GM18867 (cell line): ENCODE data around the gene IFI30.
A peak's percentile ranks its signal among the peaks of the same experiment; 100 is the strongest.

Experiments
- ATAC-seq: cut with Tn5 transposase; IDR thresholded peaks from one replicate; pipeline ENCODE4 v1.9.1; 2021; ENCODE audit warnings: mild to moderate bottlenecking, moderate library complexity; ENCODE audit not compliant: unreplicated experiment

IFI30 gene

DNA sequence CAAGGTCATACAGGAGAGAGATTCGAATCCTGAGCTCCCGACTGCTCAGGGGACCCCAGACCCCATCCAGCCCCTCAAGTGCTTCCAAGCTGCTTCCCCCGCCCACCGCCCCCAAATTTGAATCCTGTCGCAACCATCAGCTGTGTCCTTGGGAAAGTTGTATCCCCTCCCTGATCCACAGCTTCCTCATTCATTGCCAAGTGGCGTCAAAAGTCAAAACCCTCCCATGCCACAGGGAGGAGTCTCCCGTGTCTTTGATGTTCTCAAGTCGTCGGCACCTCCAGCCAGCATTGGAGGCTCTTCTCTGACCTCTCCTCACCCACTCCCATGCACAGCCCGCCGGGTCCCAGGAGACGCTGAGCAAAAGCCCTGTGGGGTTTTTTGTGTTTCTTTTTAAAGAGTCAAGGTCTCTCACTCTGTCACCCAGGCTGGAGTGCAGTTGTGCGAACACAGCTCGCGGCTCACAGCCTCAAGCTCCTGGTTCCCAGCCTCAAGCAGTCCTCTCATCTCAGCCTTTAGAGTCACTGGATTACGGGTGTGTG lies 2.8 kb upstream of the IFI30 start:
- ATAC-seq = no peak

DNA sequence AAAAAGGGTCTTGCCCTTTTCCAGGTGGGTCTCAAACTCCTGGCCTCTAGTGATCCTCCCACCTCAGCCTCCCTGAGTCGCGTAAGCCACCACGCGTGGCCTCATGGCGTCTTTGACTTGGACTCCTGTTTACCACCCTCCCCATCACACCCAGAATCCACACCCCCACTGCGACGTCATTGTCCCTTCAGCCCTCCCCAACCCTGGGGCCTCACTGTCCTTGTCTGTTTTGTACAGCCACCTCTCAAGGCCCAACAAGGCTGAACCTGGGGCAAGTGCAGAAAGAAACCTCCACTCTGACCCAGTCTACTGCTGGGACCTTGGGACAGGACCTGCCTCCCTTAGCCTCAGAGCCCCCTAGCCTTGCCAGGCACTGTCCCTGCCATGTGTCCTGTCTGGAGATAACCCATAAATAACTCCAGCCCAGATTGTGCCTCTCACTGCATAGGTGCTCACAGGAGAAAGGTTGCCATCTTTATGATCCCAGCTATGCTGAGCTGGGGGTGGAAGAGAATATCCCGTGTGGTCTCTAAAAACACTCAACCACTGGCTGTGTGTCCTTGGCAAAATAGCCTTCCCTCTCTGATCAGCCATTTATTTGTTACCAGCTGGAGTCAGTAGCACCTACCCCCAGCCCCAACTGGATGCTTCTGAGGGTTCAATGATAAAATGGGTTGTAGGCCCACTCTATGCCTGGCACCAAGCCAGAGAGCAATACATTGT lies 1.8 kb upstream of the IFI30 start:
- no peak for ATAC-seq

DNA sequence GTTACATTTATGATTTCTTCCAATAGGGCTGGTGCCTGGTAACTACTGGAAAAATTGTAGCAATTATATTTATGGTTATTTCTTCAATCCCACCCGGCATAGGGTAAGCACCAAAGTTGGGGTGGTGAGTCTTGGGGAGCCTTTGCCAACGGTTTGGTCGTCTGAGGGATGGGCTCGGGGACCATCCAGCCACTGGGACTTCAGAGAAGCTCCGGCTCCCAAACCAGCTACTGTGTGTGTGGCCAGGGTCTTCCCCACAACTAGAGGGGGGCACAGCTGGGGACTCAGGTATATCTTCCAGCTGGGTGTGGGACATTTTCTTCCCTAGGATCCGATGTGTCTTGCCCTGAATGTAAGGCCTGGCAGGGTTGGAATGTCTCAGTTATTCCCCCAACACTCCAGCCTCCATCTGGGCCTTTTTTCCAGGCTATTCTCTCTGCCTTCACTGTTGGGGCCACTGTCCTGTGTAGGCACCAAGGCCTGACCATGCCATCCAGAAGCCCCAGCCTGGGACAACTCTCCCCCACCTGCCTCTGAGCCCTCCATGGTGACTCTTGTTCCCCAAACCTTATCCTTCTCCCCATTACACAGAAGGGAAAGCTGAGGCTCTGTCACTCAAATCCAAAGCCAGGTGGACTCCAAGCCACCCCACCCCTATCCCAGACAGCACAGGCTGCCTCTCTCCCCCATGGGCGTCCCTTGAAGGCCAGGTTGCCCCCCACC lies 1.1 kb upstream of the IFI30 start:
- no peak for ATAC-seq

DNA sequence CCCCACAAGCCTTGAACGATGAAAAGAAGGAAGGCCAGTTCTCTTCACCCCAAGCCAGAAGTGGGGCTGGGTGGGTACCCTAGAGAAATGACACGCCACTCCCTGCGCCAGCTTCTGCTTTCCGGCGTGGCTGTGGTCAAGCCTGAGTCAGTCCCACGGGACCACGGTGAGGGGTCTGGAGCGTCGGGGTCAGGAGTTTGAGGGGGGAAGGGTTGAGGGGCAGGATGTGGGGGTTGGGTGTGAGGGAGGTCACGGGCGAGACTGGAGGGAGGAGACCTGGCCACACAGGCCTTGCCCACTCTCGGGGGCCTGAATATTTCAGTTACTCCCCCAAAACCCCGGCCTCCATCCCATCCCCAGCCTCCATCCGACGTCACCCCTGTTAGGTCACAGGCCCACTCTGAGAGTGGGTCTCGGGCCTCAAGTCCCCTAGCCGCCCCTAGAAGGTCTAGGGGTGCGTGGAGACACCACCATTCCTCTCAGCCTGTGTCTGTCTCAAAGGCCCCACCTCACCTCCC lies 500 bp upstream of the IFI30 start:
- ATAC-seq = no peak

DNA sequence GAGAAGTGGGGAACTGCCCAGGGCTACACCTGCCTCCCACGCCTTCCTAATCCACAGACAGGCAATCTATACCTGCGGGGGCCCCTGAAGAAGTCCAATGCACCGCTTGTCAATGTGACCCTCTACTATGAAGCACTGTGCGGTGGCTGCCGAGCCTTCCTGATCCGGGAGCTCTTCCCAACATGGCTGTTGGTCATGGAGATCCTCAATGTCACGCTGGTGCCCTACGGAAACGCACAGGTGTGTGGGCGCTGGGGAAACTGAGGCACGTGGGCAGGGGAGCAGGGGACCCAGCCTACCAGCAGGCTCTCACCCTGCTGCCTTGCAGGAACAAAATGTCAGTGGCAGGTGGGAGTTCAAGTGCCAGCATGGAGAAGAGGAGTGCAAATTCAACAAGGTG lies 1.4 kb downstream of the IFI30 start:
- no peak for ATAC-seq

DNA sequence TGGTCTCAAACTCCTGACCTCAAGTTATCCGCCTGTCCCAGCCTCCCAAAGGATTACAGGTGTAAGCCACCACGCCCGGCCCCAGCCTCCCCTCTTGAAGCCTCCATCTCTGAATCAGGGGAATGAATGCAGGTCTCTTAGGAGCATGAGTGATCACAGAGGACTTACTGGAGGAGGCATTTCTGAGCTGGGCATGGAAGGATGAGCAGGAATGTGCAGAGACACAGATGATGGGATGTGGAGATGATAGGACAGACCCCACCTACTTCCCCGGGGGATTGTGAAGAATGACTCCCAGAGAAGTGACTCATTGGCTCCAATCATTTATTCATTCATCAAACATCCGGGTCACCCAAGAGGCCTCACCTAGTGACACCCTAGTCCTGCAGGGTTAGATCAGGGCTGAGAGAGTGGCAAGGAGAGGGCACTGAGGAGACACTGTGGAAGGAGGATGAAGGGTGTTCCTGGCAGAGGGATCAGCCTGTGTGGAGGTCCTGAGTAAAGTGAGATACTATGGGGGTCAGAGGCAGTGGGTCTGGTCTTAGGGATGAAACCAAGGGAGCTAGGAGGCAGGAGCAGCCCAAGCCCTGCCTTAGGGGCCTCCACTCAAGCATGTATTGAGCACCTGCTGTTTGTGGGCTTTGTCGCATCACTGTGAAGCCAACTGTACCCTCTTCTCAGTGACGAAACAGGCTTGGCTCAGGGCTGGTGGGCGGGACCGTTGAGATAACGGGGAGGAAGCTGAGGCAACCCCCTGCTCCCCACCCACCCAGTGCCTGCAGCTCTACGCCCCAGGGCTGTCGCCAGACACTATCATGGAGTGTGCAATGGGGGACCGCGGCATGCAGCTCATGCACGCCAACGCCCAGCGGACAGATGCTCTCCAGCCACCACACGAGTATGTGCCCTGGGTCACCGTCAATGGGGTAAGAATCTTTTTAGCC lies 3.0 kb downstream of the IFI30 start:
- no peak for ATAC-seq

DNA sequence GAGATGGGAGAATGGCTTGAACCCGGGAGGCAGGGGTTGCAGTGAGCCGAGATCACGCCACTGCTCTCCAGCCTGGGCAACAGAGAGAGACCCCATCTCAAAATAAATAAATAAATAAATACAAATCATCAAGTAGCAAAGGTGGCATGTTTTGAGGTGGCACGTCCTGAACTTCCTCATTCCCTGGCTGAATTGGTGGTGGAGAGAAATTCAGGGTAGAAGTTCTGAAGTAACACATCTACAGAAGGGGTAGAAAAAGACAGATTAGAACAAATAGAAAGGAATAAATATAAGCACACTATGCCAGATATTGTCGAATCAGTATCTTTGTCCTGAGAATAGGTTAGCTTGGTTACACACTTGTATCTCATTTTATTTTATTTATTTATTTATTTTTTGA lies 6.3 kb downstream of the IFI30 start:
- ATAC-seq = no peak

DNA sequence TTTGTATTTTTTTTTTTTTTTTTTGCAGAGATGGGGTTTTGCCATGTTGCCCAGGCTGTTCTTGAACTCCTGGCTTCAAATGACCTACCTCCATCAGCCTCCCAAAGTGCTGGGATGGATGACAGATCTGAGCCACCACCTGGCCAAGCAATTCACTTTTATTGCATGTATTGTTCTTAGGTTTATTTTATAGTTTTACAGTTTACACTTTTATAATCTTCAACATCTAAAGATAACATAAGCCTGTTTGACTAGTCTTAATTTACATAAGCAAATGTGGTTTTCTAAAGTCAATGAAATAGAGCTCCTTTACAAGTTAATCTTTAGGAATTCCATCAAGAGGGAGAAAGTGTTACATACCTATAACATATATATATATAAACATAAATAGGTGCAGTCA lies 9.9 kb downstream of the IFI30 start:
- ATAC-seq = no peak

DNA sequence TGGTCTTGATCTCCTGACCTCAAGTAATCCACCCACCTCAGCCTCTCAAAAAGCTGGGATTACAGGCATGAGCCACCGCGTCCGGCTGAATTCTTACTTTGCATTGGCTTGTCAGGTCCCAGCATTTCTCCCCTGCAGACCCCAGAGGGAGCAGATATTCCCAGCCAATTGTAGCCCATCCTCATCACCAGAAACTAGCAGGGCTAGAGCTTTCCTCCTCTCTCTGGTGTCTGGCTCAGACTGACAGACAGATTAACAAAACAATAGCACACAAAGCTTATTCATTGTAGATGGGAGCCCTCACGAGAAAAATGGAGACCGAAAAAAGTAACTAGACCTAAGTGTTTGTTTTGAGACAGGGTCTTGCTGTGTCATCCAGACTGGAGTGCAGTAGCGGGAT lies 11.9 kb downstream of the IFI30 start:
- ATAC-seq = no peak

DNA sequence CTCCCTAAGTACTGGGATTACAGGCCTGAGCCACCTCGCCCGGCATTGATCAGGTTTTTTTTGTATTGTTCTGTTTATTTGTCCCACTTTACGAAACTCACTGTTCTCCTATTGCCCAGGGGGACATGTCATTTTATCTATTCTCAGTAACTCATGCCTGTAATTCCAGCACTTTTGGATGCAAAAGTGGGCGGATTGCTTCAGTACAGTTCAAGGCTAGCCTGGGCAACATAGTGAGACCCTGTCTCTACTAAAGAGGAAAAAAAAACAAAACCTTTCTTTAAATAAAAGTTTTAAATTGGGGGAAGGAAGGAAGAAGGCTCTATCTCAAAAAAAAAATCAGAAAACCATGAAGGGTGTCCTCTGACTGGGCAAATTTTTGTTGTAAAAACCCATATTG lies 16.7 kb downstream of the IFI30 start:
- ATAC-seq = no peak

DNA sequence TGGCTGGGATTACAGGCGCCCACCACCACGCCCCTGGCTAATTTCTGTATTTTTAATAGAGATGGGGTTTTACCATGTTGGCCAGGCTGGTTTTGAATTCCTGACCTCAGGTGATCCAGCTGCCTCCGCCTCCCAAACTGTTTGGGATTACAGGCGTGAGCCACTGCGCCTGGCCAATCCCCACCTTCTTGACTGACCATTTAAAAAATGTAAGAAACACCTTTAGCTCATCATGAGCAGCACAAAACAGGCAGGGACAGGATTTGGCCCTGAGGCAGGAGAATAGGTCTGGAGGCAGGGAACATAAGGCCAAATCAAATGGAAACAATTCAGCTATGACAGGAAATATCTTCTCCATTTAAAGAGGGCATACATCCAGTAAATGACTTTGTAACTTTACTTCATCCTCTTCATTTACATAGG lies 18.0 kb downstream of the IFI30 start:
- ATAC-seq = no peak

DNA sequence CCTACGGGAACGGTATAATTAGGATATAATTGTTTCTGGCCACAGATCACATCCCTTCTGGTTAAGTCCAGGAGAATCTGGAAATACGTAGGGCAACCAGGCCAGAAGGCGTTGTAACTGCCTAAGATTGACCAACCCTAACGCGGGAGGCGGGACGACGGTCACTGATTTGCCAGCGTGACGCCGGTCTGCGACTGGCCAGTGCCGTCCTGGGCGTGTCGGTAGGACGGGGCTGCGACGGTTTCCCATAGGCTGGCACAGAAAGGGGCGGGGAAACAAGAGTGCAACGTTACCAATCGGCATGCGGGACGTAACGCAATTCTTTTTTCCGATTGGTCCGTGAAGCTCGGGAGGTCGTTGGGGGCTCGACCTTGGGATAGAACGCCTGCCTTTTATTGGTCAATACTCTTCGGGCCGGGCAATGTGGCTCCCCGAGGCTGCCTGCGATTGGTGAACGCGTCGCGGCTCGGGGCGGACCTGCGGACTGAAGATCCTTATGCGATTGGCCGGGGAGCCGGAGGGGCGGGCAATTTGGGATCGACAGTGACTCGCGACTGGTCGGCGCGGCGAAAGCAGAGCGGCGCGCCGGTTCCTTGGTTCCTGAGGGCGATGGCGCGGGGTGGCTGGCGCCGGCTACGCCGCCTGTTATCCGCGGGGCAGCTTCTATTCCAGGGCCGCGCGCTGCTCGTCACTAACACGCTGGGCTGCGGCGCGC lies 19.2 kb downstream of the IFI30 start, which contains the start of gene MPV17L2:
MPV17L2 (plus strand) TSS at position 546 of the 715 bp plus-strand sequence; CDS start at position 610, 64 bp downstream.
- ATAC-seq = peak; percentile 85

DNA sequence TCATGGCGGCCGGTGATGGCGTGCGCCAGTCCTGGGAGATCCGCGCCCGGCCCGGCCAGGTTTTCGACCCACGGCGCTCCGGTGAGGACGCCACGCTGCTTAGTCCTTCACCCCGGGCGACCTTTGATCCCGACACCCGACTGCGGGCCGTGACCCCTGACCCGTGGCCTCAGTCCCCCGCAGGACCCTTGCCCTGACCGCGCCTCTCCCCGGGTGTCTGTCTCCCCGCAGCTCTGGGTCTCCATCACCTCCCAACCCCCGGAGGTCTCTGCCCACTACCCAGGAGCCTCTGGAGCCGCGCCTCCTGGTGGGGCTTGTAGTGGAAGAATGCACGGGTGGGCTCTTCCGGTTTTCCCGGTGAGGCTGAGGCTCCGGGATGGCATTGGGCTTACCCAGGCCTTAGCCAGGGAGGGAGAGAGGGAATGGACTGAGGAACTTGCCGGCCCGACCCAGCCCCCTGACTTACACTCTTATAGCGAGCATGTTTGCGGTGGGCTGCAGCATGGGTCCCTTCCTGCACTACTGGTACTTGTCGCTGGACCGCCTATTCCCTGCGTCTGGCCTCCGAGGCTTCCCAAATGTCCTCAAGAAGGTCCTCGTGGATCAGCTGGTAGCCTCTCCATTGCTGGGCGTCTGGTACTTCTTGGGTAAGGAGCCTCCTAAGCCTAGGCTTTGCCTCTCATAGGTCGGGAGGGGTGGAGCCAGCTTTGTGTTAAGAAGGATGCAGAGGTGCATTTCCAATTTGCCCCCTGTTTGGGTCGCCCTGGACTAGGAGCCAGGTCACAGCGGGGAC lies 20.0 kb downstream of the IFI30 start:
- no peak for ATAC-seq

DNA sequence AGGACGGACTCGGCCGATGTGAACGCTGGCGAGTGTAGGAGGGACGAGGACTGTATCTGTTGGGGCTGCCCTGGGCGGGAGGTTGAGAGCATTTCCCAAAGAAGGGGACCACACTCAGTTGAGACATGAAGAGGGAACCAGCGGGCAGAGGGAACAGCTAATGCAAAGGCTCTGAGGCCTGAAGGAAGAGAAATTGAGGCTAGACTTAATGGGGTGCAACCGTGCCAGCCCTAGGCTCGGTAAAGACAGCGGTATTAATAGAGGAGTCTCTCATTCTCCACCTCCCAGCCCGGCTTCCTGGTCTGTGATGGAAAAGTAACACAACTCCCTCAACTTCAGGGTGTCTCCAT lies 20.5 kb downstream of the IFI30 start:
- ATAC-seq = no peak

DNA sequence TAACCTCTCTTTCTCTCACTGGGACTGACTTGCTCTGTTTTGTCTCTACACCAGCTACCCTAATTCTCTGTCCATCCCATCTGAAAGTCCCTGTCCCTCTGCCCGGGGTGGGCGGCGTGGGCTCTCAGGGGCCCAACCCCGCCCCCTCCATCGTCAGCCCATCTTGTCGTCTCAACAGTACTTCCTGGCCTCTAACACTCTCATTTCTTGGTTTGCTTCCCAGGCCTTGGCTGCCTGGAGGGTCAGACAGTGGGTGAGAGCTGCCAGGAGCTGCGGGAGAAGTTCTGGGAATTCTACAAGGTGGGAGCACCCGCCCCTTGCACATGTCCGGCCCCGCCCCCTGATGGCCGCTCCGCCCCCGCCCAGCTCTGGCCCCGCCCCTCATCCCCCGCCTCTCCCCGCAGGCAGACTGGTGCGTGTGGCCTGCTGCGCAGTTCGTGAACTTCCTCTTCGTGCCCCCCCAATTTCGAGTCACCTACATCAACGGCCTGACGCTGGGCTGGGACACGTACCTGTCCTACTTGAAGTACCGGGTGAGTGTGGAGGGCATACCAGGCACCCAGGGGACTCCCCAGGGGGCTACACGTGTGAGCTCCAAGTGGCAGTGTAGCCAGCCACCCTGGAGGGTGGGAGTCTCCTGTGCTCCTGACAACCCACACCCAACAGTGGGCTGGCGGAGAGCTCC lies 21.1 kb downstream of the IFI30 start:
- no peak for ATAC-seq

DNA sequence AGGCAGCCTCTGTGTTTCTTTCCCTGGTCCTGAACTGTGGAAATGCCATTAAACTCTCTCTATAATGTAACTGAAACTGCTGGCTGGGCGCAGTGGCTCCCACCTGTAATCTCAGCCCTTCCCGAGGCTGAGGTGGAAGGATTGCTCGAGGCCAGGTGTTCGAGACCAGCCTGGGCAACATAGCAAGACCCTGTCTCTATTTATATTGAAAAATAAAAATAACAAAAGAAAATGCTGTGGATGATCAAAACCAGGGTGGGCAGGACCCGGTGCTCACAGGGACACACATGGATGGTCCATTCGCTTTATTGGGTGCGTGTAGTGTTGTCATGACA lies 22.9 kb downstream of the IFI30 start:
- no peak for ATAC-seq

DNA sequence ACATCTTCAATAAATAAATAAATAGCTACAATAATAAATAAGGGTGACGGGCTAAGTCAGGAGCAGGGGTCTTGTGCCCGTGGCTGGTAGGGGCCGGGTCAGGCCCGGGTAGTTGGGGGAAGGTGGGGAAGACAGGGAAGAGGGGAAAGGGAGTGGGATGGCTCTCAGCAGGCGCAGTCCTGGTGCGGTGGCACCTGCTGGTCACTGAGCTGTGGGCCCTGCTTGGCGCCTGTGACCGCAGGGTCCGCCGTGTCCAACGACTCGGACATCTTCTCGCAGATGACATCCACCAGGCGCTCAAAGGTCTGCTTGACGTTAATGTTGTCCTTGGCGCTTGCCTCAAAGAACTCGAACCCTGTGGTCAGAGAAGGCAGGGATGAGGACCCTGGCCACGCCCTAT lies 23.7 kb downstream of the IFI30 start:
- ATAC-seq = no peak

DNA sequence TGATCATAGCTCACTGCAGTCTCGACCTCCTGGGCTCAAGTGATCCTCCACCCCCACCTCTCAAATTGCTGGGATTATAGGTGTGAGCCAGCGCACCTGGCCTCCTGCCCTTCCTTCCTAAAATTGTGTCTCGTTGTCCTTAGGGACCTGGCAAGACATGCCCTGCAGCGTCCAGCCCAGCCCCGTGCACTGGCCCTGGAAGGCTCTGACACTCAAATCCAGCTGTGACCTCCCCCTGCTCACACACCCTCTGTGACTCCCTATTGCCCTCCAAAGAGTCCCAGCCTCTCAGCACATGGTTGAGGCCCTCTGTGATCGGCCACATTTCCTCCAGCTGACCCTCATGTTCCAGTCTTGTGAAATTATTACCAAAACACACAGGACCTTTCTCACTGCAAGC lies 24.3 kb downstream of the IFI30 start:
- no peak for ATAC-seq

DNA sequence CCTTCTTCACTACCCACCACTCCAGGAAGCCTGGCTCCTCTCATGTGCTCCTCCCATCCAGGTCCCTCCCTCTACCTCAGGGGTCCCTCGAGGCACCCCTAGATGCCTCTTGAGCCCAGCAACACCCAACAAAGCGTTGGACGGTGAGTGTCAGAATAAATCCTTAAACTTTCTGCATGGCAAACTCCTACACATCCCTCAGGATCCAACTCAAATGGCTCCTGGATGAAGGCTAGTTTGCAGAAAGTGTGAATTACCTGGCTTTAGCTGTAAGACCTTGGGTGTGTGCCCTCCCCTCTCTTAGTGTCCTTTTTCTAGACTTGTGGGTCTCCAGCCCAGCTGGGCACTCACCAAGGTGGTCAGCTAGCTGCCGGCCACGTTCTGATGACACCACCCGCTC lies 24.8 kb downstream of the IFI30 start:
- no peak for ATAC-seq
